H9 (cell line): Measurements from ENCODE around the gene ARPIN. TPM values are rescaled to one million over a fixed set of nuclear protein-coding genes. Genes with fewer than 3 reads are reported as not detected.

Source experiments
- DNase-seq: peaks from one replicate; pipeline ENCODE4 v3.0.0-alpha.2; 2017
- H2AFZ ChIP-seq: one replicate; pipeline ENCODE4 v1.6.1; 2013; ENCODE audit warnings: mild to moderate bottlenecking, low read length, control low read depth, moderate library complexity
- H2AK5ac ChIP-seq: 2 replicates; pipeline ENCODE4 v1.6.1; 2013; ENCODE audit warnings: low read length, control low read depth, mixed read lengths; ENCODE audit not compliant: insufficient read length
- H2BK120ac ChIP-seq: one replicate; pipeline ENCODE4 v1.6.1; 2013; ENCODE audit warnings: low read depth, mild to moderate bottlenecking, low read length, control low read depth, inconsistent platforms; ENCODE audit not compliant: poor library complexity, severe bottlenecking
- H2BK12ac ChIP-seq: 2 replicates; pipeline ENCODE4 v1.6.1; 2013; ENCODE audit warnings: low read length, control low read depth, mixed read lengths, low read depth; ENCODE audit not compliant: insufficient read length
- H2BK15ac ChIP-seq: 2 replicates; pipeline ENCODE4 v1.6.1; 2013; ENCODE audit warnings: low read depth, low read length, control low read depth
- H2BK20ac ChIP-seq: one replicate; pipeline ENCODE4 v1.6.1; 2013; ENCODE audit warnings: low read depth, mild to moderate bottlenecking, low read length, control low read depth, inconsistent platforms; ENCODE audit not compliant: poor library complexity, severe bottlenecking
- H2BK5ac ChIP-seq: 2 replicates; pipeline ENCODE4 v1.6.1; 2013; ENCODE audit warnings: low read length, control low read depth, mixed read lengths; ENCODE audit not compliant: insufficient read length
- H3K14ac ChIP-seq: 2 replicates; pipeline ENCODE4 v1.6.1; 2013; ENCODE audit warnings: low read length, control low read depth; ENCODE audit not compliant: insufficient read depth
- H3K18ac ChIP-seq: 2 replicates; pipeline ENCODE4 v1.6.1; 2013; ENCODE audit warnings: low read depth, mild to moderate bottlenecking, mixed read lengths, low read length, control low read depth; ENCODE audit not compliant: insufficient read length
- H3K23ac ChIP-seq: 2 replicates; pipeline ENCODE4 v1.6.1; 2013; ENCODE audit warnings: low read length, control low read depth, mixed read lengths, low read depth; ENCODE audit not compliant: insufficient read length
- H3K23me2 ChIP-seq: 2 replicates; pipeline ENCODE4 v1.6.1; 2013; ENCODE audit warnings: low read depth, mild to moderate bottlenecking, mixed read lengths, low read length, control low read depth; ENCODE audit not compliant: insufficient read length, poor library complexity, severe bottlenecking
- H3K27ac ChIP-seq: 2 replicates; pipeline ENCODE4 v1.5.1; 2013; ENCODE audit warnings: low read length, control low read depth, mixed read lengths, low read depth; ENCODE audit not compliant: insufficient read length
- H3K27me3 ChIP-seq: 2 replicates; pipeline ENCODE4 v1.6.1; 2013; ENCODE audit warnings: low read length, control low read depth, inconsistent platforms; ENCODE audit not compliant: insufficient read depth
- H3K4ac ChIP-seq: 2 replicates; pipeline ENCODE4 v1.6.1; 2013; ENCODE audit warnings: low read depth, mild to moderate bottlenecking, control low read depth, inconsistent platforms, low read length, moderate library complexity
- H3K4me1 ChIP-seq: 2 replicates; pipeline ENCODE4 v1.6.1; 2013; ENCODE audit warnings: low read length, control low read depth, inconsistent platforms; ENCODE audit not compliant: insufficient read depth
- H3K4me2 ChIP-seq: 2 replicates; pipeline ENCODE4 v1.6.1; 2013; ENCODE audit warnings: low read length, control low read depth, mixed read lengths; ENCODE audit not compliant: insufficient read length, insufficient read depth
- H3K56ac ChIP-seq: 2 replicates; pipeline ENCODE4 v1.6.1; 2013; ENCODE audit warnings: low read depth, mild to moderate bottlenecking, mixed read lengths, low read length, control low read depth; ENCODE audit not compliant: insufficient read length
- H3K79me1 ChIP-seq: 2 replicates; pipeline ENCODE4 v1.6.1; 2013; ENCODE audit warnings: low read depth, mild to moderate bottlenecking, moderate library complexity, low read length, control low read depth, inconsistent platforms; ENCODE audit not compliant: insufficient read depth, poor library complexity, severe bottlenecking
- H3K79me2 ChIP-seq: 2 replicates; pipeline ENCODE4 v1.6.1; 2013; ENCODE audit warnings: low read length, control low read depth, inconsistent platforms; ENCODE audit not compliant: insufficient read depth
- H3K9ac ChIP-seq: 2 replicates; pipeline ENCODE4 v1.6.1; 2013; ENCODE audit warnings: low read length, control low read depth, mixed read lengths; ENCODE audit not compliant: insufficient read length; ENCODE audit errors: extremely low read depth
- H3K9me3 ChIP-seq: one replicate; pipeline ENCODE4 v1.6.1; 2013; ENCODE audit warnings: low read depth, low read length, inconsistent platforms; ENCODE audit not compliant: control insufficient read depth
- H3T11ph ChIP-seq: one replicate; pipeline ENCODE4 v1.6.1; 2013; ENCODE audit warnings: mild to moderate bottlenecking, low read length, control low read depth, inconsistent platforms
- H4K20me1 ChIP-seq: one replicate; pipeline ENCODE4 v1.6.1; 2013; ENCODE audit not compliant: control insufficient read depth, insufficient read length, insufficient read depth
- H4K5ac ChIP-seq: 2 replicates; pipeline ENCODE4 v1.6.1; 2013; ENCODE audit warnings: low read depth, mild to moderate bottlenecking, mixed read lengths, low read length, control low read depth; ENCODE audit not compliant: insufficient read length
- H4K8ac ChIP-seq: replicated peaks from 2 replicates; pipeline ENCODE4 v1.6.1; 2013; ENCODE audit warnings: low read length, control low read depth, mixed read lengths, low read depth; ENCODE audit not compliant: insufficient read length
- H4K91ac ChIP-seq: 2 replicates; pipeline ENCODE4 v1.6.1; 2013; ENCODE audit warnings: low read depth, mild to moderate bottlenecking, moderate library complexity, mixed read lengths, low read length, control low read depth; ENCODE audit not compliant: insufficient read length
- H3K27ac Mint-ChIP-seq, 3 experiments: 2 replicates in 2 of 3; 3 replicates in 1 of 3; pipeline ENCODE4 v1.8.0; 2020 to 2021; ENCODE audit warnings: mixed read lengths in 3 of 3, mild to moderate bottlenecking in 1 of 3, moderate library complexity in 1 of 3
- H3K27me3 Mint-ChIP-seq: 2 replicates; pipeline ENCODE4 v1.8.0; 2021; ENCODE audit warnings: low read depth, mild to moderate bottlenecking, moderate library complexity, mixed read lengths
- H3K36me3 Mint-ChIP-seq, 3 experiments: 2 replicates in 2 of 3; 3 replicates in 1 of 3; pipeline ENCODE4 v1.8.0; 2020 to 2021; ENCODE audit warnings: low read depth in 3 of 3, mixed read lengths in 3 of 3; ENCODE audit not compliant: insufficient read depth in 1 of 3
- H3K4me1 Mint-ChIP-seq, 2 experiments: 2 replicates each; pipeline ENCODE4 v1.8.0; 2020; ENCODE audit warnings: mixed read lengths in 2 of 2
- H3K4me3 Mint-ChIP-seq, 2 experiments: 2 replicates in 1 of 2; 3 replicates in 1 of 2; pipeline ENCODE4 v1.8.0; 2020 to 2021; ENCODE audit warnings: mild to moderate bottlenecking in 2 of 2, mixed read lengths in 2 of 2, moderate library complexity in 1 of 2
- H3K9me3 Mint-ChIP-seq, 2 experiments: 2 replicates in 1 of 2; 3 replicates in 1 of 2; pipeline ENCODE4 v1.8.0; 2020; ENCODE audit warnings: mild to moderate bottlenecking in 2 of 2, mixed read lengths in 2 of 2, moderate library complexity in 1 of 2
- WGBS: extraction: QIAGEN DNeasy Blood & Tissue Kit; methylation state at CpG from one replicate; pipeline ENCODE4 v1.1.7; 2013; ENCODE audit warnings: missing lambda C conversion rate, low lambda C conversion rate, mixed read lengths; ENCODE audit not compliant: insufficient read length; ENCODE audit errors: extremely low coverage; 5-methylcytosine and 5-hydroxymethylcytosine counted together
- total RNA-seq: library from RNA; stranded (reverse); gene quantifications from 2 replicates; pipeline ENCODE4 v1.2.1, GENCODE V29; 2021
- TF ChIP-seq, protein P1 (sequence below): fragments of 200-600 bp; sonication (generic); conservative IDR thresholded peaks from 3 replicates; pipeline ENCODE4 v1.8.0; 2021; ENCODE audit warnings: antibody characterized with exemption, mild to moderate bottlenecking

Gene ARPIN
- total RNA-seq, 1 experiment from 2014 or later = 6.4 TPM

DNA sequence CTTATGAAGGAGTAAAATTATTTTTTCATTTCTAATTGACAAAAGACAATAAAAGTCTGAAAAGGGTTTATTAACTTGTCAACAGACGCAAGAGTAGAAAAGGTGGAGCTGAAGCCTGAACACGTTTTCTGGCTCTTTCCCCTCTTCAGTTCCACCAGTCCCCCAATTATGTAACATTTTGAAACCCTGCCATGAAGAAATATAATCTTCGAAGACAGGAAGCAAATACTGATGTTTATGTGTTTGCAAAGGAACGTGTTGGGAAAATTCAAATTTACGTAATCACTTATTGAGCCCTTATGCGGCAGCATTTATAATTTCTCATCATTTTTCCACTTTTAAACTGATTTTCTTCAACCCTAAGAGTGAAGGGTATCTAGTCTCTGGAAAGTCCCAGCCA lies 19.7 kb downstream of the ARPIN start:
- peak overlapping the region in 1 of 3 experiments; percentile 98; a peak in 1 of 7 replicates for H3K27ac Mint-ChIP-seq
- no peak overlapping the region for H4K91ac ChIP-seq
- H2AFZ ChIP-seq = no peak overlapping the region

More for the DNA sequence above, 19.7 kb downstream of the ARPIN start:
- H4K5ac ChIP-seq = no peak overlapping the region
- TF ChIP-seq, protein P1, sequence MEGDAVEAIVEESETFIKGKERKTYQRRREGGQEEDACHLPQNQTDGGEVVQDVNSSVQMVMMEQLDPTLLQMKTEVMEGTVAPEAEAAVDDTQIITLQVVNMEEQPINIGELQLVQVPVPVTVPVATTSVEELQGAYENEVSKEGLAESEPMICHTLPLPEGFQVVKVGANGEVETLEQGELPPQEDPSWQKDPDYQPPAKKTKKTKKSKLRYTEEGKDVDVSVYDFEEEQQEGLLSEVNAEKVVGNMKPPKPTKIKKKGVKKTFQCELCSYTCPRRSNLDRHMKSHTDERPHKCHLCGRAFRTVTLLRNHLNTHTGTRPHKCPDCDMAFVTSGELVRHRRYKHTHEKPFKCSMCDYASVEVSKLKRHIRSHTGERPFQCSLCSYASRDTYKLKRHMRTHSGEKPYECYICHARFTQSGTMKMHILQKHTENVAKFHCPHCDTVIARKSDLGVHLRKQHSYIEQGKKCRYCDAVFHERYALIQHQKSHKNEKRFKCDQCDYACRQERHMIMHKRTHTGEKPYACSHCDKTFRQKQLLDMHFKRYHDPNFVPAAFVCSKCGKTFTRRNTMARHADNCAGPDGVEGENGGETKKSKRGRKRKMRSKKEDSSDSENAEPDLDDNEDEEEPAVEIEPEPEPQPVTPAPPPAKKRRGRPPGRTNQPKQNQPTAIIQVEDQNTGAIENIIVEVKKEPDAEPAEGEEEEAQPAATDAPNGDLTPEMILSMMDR = no peak
- Mint-ChIP-seq H3K4me1 (peaks cover 3 to 5% of the 10 kb centered on the region in 2 experiments; a peak in 1 of 4 replicates), H3K36me3 (peaks cover under 1 to 13% (median 10%) of the 10 kb centered on the region in 3 experiments; a peak in 5 of 7 replicates), H3K27me3 (no peaks in the 10 kb centered on the region), H3K4me3 (peak overlapping the region; percentile 95), H3K9me3 (no peaks in the 10 kb centered on the region)
- H3K18ac ChIP-seq = no peak overlapping the region
- no peak for DNase-seq
- H4K8ac ChIP-seq = no peak overlapping the region
- no peaks in the 10 kb centered on the region for H3K9me3 ChIP-seq
- H2BK5ac ChIP-seq = no peak overlapping the region
- no peaks in the 10 kb centered on the region for H4K20me1 ChIP-seq
- no peak overlapping the region for H3K27ac ChIP-seq
- no peaks in the 10 kb centered on the region for H3K4me1 ChIP-seq
- H3K4me2 ChIP-seq = peak overlapping the region; percentile 98
- H3K79me1 ChIP-seq = peaks cover 6% of the 10 kb centered on the region
- no peaks in the 10 kb centered on the region; the same call in 1 of the 2 replicates for H3K79me2 ChIP-seq
- no CpG with 5 or more reads among the region's 6 CpGs for WGBS
- no peak overlapping the region for H2BK15ac ChIP-seq
- H3K23me2 ChIP-seq = peaks cover 13% of the 10 kb centered on the region
- no peak overlapping the region for H3T11ph ChIP-seq
- no peak overlapping the region for H3K23ac ChIP-seq
- H3K14ac ChIP-seq = no peak overlapping the region
- no peak overlapping the region for H2BK20ac ChIP-seq
- no peak overlapping the region for H2AK5ac ChIP-seq
- H3K56ac ChIP-seq = no peak overlapping the region
- H2BK12ac ChIP-seq = no peak overlapping the region
- H3K27me3 ChIP-seq = no peaks in the 10 kb centered on the region
- H2BK120ac ChIP-seq = no peak overlapping the region
- peak overlapping the region; percentile 97 for H3K9ac ChIP-seq
- no peak overlapping the region for H3K4ac ChIP-seq
